Lower leg skin (tissue), 4 donors: ENCODE results near the gene HEBP1. TPM values are rescaled to one million over a fixed set of nuclear protein-coding genes. Genes with fewer than 3 reads are reported as not detected.

ENCODE experiments used
- DNase-seq, 2 donors: peaks; one replicate each; pipeline ENCODE4 v3.0.0-alpha.2; 2019; ENCODE audit warnings: low spot score in 2 of 2
- H3K4me3 ChIP-seq: fragments of 200-600 bp; sonication (generic); 2 replicates; pipeline ENCODE4 v1.5.1; 2017; ENCODE audit warnings: mild to moderate bottlenecking, low read depth; ENCODE audit not compliant: poor library complexity, severe bottlenecking
- POLR2A ChIP-seq, 2 donors: fragments of 450-650 bp; IDR thresholded peaks; one replicate each; pipeline ENCODE4 v1.6.1; 2016 to 2017; ENCODE audit warnings: antibody characterized with exemption in 2 of 2, mild to moderate bottlenecking in 1 of 2, moderate library complexity in 1 of 2
- WGBS, 2 donors: methylation state at CpG; one replicate each; pipeline ENCODE4 v1.1.5; 2018; 5-methylcytosine and 5-hydroxymethylcytosine counted together
- intact Hi-C: fragments of 100-400 bp; cut with DNase I; formaldehyde crosslinking; loops from one replicate; pipeline ENCODE4 v1.15.0; 2023; ENCODE audit warnings: low total_unique reads
- total RNA-seq, 4 donors: library from RNA; depleted of rRNA; stranded (reverse); fragments of >200 nt; gene quantifications; one replicate each; pipeline ENCODE4 v1.1.0, GENCODE V29; 2016
- TF ChIP-seq, protein P1 (sequence below), 3 donors: fragments of 450-650 bp; IDR thresholded peaks; one replicate each; pipeline ENCODE4 v1.5.1; 2016; ENCODE audit warnings: antibody characterized with exemption in 3 of 3, mild to moderate bottlenecking in 3 of 3, moderate library complexity in 2 of 3

Gene HEBP1
- total RNA-seq, 4 donors from 2014 or later: 34.1 to 41.5 (median 37.5) TPM

DNA sequence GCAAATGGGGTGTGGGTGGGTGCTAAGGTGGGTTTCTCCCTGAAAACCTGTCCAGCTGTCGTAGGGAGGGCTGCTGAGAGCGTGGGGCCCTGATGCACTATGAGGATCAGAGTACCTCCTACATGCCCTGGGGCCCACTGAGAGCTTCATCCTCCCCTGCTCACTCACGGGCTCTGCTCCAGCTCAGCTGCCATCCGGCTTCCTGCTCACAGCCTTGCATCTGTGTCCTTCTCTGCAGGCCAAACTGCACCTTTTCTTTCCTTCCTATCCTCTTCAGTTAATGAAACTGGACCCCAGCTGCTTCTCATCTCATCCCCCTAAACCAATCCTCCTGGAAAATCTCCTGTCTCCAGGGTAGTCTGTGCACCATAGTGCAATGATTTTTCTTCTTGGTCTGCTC lies 25.9 kb downstream of the HEBP1 start:
- no peak for DNase-seq
- no peak overlapping the region for H3K4me3 ChIP-seq
- TF ChIP-seq, protein P1, sequence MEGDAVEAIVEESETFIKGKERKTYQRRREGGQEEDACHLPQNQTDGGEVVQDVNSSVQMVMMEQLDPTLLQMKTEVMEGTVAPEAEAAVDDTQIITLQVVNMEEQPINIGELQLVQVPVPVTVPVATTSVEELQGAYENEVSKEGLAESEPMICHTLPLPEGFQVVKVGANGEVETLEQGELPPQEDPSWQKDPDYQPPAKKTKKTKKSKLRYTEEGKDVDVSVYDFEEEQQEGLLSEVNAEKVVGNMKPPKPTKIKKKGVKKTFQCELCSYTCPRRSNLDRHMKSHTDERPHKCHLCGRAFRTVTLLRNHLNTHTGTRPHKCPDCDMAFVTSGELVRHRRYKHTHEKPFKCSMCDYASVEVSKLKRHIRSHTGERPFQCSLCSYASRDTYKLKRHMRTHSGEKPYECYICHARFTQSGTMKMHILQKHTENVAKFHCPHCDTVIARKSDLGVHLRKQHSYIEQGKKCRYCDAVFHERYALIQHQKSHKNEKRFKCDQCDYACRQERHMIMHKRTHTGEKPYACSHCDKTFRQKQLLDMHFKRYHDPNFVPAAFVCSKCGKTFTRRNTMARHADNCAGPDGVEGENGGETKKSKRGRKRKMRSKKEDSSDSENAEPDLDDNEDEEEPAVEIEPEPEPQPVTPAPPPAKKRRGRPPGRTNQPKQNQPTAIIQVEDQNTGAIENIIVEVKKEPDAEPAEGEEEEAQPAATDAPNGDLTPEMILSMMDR (IDR thresholded peaks at IDR 0.05): no peak
- TF ChIP-seq POLR2A (IDR thresholded peaks at IDR 0.05): no peak
- 80 to 87% methylated on average over 4 of the region's 4 CpGs for WGBS, 2 donors
- intact Hi-C loops: loop anchor here (10.0 kb wide), 1 partner anchor 59 kb away; no protein-coding TSS in a partner anchor

GRCh38 chr12:12973019-12973418 lies 27.0 kb downstream of the HEBP1 start:
- H3K4me3 ChIP-seq: no peak overlapping the region
- DNase-seq: no peak
- 98 to 99% methylated on average over 2 of the region's 2 CpGs for WGBS, 2 donors
- TF ChIP-seq POLR2A (IDR thresholded peaks at IDR 0.05): no peak
- TF ChIP-seq, protein P1 (IDR thresholded peaks at IDR 0.05): no peak
- intact Hi-C loops: loop anchor here (10.0 kb wide), 1 partner anchor 58 kb away; no protein-coding TSS in a partner anchor

GRCh38 chr12:12965836-12966235 lies 34.2 kb downstream of the HEBP1 start:
- TF ChIP-seq, protein P1 (IDR thresholded peaks at IDR 0.05): no peak
- no peak for TF ChIP-seq POLR2A (IDR thresholded peaks at IDR 0.05)
- DNase-seq: no peak
- intact Hi-C loops: no loop called here
- H3K4me3 ChIP-seq: no peak overlapping the region
- WGBS, 2 donors: 78 to 80% methylated on average over 4 of the region's 4 CpGs

DNA sequence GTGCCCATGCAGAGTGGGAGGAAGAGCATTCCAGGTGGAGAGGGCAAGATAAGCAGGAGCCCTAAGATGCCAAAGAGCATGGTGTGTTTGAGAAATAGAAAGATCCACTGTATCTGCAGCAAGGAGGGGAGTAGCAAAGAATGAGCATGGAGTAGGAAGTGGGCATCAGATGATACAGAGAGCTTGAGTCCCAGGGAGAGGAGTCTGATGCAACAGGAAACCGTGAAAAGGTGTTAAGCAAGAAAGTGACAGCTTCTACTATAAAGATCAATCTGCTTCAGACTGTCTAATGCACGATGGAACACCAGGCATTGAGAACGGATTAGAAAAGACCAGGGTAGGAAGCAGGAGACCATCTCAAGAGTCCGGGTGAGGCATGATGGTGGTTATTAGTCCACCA lies 35.8 kb downstream of the HEBP1 start:
- 91 to 93% methylated on average over 4 of the region's 4 CpGs for WGBS, 2 donors
- intact Hi-C loops: no loop called here
- no peak overlapping the region for H3K4me3 ChIP-seq
- TF ChIP-seq, protein P1 (IDR thresholded peaks at IDR 0.05): no peak
- no peak for TF ChIP-seq POLR2A (IDR thresholded peaks at IDR 0.05)
- no peak for DNase-seq

- DNase-seq: no peak
These were observed 39.3 kb downstream of the HEBP1 start for GRCh38 chr12:12960639-12961209.

More at GRCh38 chr12:12960639-12961209, 39.3 kb downstream of the HEBP1 start:
- TF ChIP-seq POLR2A (IDR thresholded peaks at IDR 0.05): no peak
- TF ChIP-seq, protein P1 (IDR thresholded peaks at IDR 0.05): no peak
- intact Hi-C loops: no loop called here
- 79 to 91% methylated on average over 5 of the region's 5 CpGs for WGBS, 2 donors
- no peak overlapping the region for H3K4me3 ChIP-seq
